Neural progenitor cell (in vitro differentiated cells): ENCODE measurements around the gene KIRREL3.
"Not testable (repeated sequence)": the region's sequence is repeated elsewhere in the genome, so short reads cannot be mapped to it uniquely, and the experiment has no call there.

Experiments
- CTCF ChIP-seq: fragments of 200-600 bp; sonication (generic); IDR thresholded peaks from 2 replicates; pipeline ENCODE4 v1.5.1; 2017; ENCODE audit warnings: antibody characterized with exemption, mild to moderate bottlenecking
- EZH2 ChIP-seq: fragments of 200-600 bp; sonication (generic); IDR thresholded peaks from 2 replicates; pipeline ENCODE4 v1.6.1; 2017; ENCODE audit warnings: antibody characterized with exemption, mild to moderate bottlenecking, moderate library complexity
- EZH2phosphoT487 ChIP-seq: fragments of 200-600 bp; sonication (generic); IDR thresholded peaks from 2 replicates; pipeline ENCODE4 v1.6.1; 2017; ENCODE audit warnings: antibody characterized with exemption

- not testable (repeated sequence) for TF ChIP-seq CTCF, EZH2, EZH2phosphoT487
Observed at GRCh38 chr11:126395784-126396183, 604.8 kb downstream of the KIRREL3 start.
